ENCODE results near the gene CHL1.

DNA sequence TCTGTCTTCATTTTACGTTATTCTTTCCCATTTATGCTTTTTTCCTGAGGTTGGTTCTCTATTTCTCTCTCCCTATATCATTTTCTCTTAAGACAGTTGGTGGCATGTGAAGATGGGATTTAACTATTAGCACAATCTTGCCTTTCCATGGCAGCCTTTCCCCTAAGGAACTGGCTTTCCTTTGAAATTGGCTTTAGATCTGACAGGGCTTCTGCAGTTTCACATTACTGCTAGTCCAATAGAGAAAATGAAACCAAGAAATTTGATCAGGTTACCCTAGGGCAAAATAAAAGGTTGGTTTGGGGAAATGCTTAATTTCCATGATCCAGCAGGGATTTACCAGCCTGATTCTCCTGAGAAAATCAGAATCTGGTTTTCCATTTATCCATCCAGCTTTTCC is 22.7 kb upstream of the CHL1 start:
- TF ChIP-seq, protein P1, sequence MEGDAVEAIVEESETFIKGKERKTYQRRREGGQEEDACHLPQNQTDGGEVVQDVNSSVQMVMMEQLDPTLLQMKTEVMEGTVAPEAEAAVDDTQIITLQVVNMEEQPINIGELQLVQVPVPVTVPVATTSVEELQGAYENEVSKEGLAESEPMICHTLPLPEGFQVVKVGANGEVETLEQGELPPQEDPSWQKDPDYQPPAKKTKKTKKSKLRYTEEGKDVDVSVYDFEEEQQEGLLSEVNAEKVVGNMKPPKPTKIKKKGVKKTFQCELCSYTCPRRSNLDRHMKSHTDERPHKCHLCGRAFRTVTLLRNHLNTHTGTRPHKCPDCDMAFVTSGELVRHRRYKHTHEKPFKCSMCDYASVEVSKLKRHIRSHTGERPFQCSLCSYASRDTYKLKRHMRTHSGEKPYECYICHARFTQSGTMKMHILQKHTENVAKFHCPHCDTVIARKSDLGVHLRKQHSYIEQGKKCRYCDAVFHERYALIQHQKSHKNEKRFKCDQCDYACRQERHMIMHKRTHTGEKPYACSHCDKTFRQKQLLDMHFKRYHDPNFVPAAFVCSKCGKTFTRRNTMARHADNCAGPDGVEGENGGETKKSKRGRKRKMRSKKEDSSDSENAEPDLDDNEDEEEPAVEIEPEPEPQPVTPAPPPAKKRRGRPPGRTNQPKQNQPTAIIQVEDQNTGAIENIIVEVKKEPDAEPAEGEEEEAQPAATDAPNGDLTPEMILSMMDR (IDR thresholded peaks at IDR 0.05) = no peak
- TF ChIP-seq TP53 (CRISPR knock-in tag; IDR thresholded peaks at IDR 0.05) (no peak), MAFK (IDR thresholded peaks at IDR 0.05; ENCODE audit: partially characterized antibody) (no peak), SMC3 (IDR thresholded peaks at IDR 0.05) (no peak), RCOR1 (IDR thresholded peaks at IDR 0.05; ENCODE audit: low read depth, low read length) (no peak), RAD21 (conservative IDR thresholded peaks at IDR 0.05 in 1 of 2, IDR thresholded peaks at IDR 0.05 in 1 of 2) (no peak), RNF2 (IDR thresholded peaks at IDR 0.05; ENCODE audit: borderline replicate concordance, low read depth) (no peak), RFX5 (IDR thresholded peaks at IDR 0.05) (no peak), POLR2A (IDR thresholded peaks at IDR 0.05; ENCODE audit: low read length) (no peak)
- TF ChIP-seq, protein P2, sequence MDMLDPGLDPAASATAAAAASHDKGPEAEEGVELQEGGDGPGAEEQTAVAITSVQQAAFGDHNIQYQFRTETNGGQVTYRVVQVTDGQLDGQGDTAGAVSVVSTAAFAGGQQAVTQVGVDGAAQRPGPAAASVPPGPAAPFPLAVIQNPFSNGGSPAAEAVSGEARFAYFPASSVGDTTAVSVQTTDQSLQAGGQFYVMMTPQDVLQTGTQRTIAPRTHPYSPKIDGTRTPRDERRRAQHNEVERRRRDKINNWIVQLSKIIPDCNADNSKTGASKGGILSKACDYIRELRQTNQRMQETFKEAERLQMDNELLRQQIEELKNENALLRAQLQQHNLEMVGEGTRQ (IDR thresholded peaks at IDR 0.05) = no peak

All from A549 (cell line).